ENCODE measurements around the gene LCN6.
"Not testable (repeated sequence)": the region's sequence is repeated elsewhere in the genome, so short reads cannot be mapped to it uniquely, and the experiment has no call there.

Gene LCN6

GRCh38 chr9:136760424-136760823, 12.1 kb upstream of the LCN6 start:
- no peak for DNase-seq (ENCODE audit: low read depth in 2 of 2)

GRCh38 chr9:136759436-136760325, 11.4 kb upstream of the LCN6 start:
- DNase-seq (ENCODE audit: low read depth in 2 of 2): no peak

GRCh38 chr9:136759001-136759400, 10.7 kb upstream of the LCN6 start:
- DNase-seq (ENCODE audit: low read depth in 2 of 2): no peak

GRCh38 chr9:136757751-136758140, 9.4 kb upstream of the LCN6 start:
- DNase-seq (ENCODE audit: low read depth in 2 of 2): no peak

- no peak for DNase-seq (ENCODE audit: low read depth in 2 of 2)
Measured at GRCh38 chr9:136757328-136757727, 9.0 kb upstream of the LCN6 start.

- no peak for DNase-seq (ENCODE audit: low read depth in 2 of 2)
Measured at GRCh38 chr9:136756836-136757235, 8.5 kb upstream of the LCN6 start.

GRCh38 chr9:136756134-136756438, 7.8 kb upstream of the LCN6 start:
- DNase-seq (ENCODE audit: low read depth in 2 of 2): no peak

GRCh38 chr9:136755302-136756133, 7.2 kb upstream of the LCN6 start:
- not testable (repeated sequence) for DNase-seq (ENCODE audit: low read depth in 2 of 2)

GRCh38 chr9:136754626-136755301, 6.4 kb upstream of the LCN6 start:
- DNase-seq (ENCODE audit: low read depth in 2 of 2): no peak

GRCh38 chr9:136754059-136754572, 5.8 kb upstream of the LCN6 start:
- no peak for DNase-seq (ENCODE audit: low read depth in 2 of 2)

- no peak for DNase-seq (ENCODE audit: low read depth in 2 of 2)
Measured at GRCh38 chr9:136753371-136754058, 5.2 kb upstream of the LCN6 start.

- no peak for DNase-seq (ENCODE audit: low read depth in 2 of 2)
Measured at GRCh38 chr9:136751814-136752213, 3.5 kb upstream of the LCN6 start.

GRCh38 chr9:136751244-136751643, 2.9 kb upstream of the LCN6 start:
- no peak for DNase-seq (ENCODE audit: low read depth in 2 of 2)

GRCh38 chr9:136750526-136750925, 2.2 kb upstream of the LCN6 start:
- DNase-seq (ENCODE audit: low read depth in 2 of 2): no peak

- no peak for DNase-seq (ENCODE audit: low read depth in 2 of 2)
Measured at GRCh38 chr9:136748666-136749611, 614 bp upstream of the LCN6 start.

- DNase-seq (ENCODE audit: low read depth in 2 of 2): no peak
Measured at GRCh38 chr9:136747161-136748060, 914 bp downstream of the LCN6 start.

- DNase-seq (ENCODE audit: low read depth in 2 of 2): no peak
Measured at GRCh38 chr9:136746621-136747020, 1.7 kb downstream of the LCN6 start.

- DNase-seq (ENCODE audit: low read depth in 2 of 2): no peak
Measured at GRCh38 chr9:136746155-136746490, 2.2 kb downstream of the LCN6 start.

- no peak for DNase-seq (ENCODE audit: low read depth in 2 of 2)
Measured at GRCh38 chr9:136745389-136746154, 2.8 kb downstream of the LCN6 start.
